Measurements from ENCODE around the gene TRUB2.
"Not testable (repeated sequence)": the region's sequence is repeated elsewhere in the genome, so short reads cannot be mapped to it uniquely, and the experiment has no call there.

TRUB2 gene

DNA sequence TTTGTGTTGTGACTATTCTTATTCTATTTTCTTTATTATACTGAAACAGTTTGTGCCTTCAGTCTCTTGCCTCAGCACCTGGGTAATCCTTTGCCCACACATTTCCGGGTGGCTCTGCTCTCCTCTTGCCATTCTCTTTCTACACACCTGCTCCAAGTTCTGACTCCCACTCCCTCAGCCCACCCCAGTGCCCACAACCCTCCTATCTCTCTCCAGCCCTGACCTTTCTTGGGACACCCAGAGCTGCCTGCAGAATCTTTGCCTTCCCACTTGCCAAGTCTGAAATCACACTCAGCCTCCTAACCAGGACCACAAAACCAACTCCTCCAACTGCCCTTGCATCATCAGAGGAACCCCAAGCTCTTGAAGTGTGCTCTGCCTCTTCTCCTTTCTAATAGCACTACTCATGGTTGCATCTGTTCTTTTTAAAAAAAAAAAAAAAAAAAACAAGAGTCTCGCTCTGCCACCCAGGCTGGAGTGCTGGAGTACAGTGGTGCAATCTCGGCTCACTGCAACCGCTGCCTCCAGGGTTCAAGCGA, 42.1 kb downstream of the TRUB2 start:
- no peak overlapping the region for H3K23ac ChIP-seq (ENCODE audit: low read length in 2 of 2)

GRCh38 chr9:128279088-128280073, 42.9 kb downstream of the TRUB2 start:
- not testable (repeated sequence) for H3K9me3 ChIP-seq (ENCODE audit: control insufficient read depth, low read length); H2BK15ac ChIP-seq (ENCODE audit: low read depth, poor library complexity, severe bottlenecking); H3K4me3 ChIP-seq (ENCODE audit: insufficient read depth in 1 of 2, low read depth in 1 of 2, low read length in 2 of 2); H3K14ac ChIP-seq (ENCODE audit: low read length in 2 of 2); H3K27me3 ChIP-seq (ENCODE audit: control insufficient read depth in 1 of 2, insufficient read depth in 1 of 2, low read length in 2 of 2); H4K8ac ChIP-seq (ENCODE audit: low read length); H4K91ac ChIP-seq (ENCODE audit: low read length); H2BK120ac ChIP-seq (ENCODE audit: low read depth, low read length); H2AK5ac ChIP-seq (ENCODE audit: low read length, severe bottlenecking); H3K18ac ChIP-seq (ENCODE audit: low read depth in 1 of 2, low read length in 2 of 2); H2BK5ac ChIP-seq (ENCODE audit: low read depth, low read length, poor library complexity, severe bottlenecking); H3K4me2 ChIP-seq (ENCODE audit: low read length, poor library complexity, severe bottlenecking); H3K36me3 ChIP-seq (ENCODE audit: control insufficient read depth in 1 of 2, insufficient read depth in 2 of 2, low read depth in 1 of 2, low read length in 2 of 2); H3K9ac ChIP-seq (ENCODE audit: low read length); H2AFZ ChIP-seq (ENCODE audit: low read depth, low read length); H3K23ac ChIP-seq (ENCODE audit: low read length in 2 of 2); H3K27ac ChIP-seq (ENCODE audit: low read length, poor library complexity, severe bottlenecking)
- peaks cover 11% of the 10 kb centered on the region for H3K4me1 ChIP-seq (ENCODE audit: control insufficient read depth, insufficient read depth, low read depth, low read length)
- H2BK12ac ChIP-seq (ENCODE audit: low read length in 2 of 2): peak overlapping the region in 1 of 2 experiments; percentile 51
- DNase-seq: peak; percentile 49
- H3K79me1 ChIP-seq (replicated peaks; ENCODE audit: low read length, poor library complexity, severe bottlenecking): peaks cover 22% of the 10 kb centered on the region
- 70% methylated on average over 21 of the region's 22 CpGs for WGBS
- peak overlapping the region in 1 of 2 experiments; percentile 17 for H3K4ac ChIP-seq (ENCODE audit: low read depth in 1 of 2, low read length in 2 of 2)

More for the DNA sequence above, 42.1 kb downstream of the TRUB2 start:
- Histone ChIP-seq H2AFZ (ENCODE audit: low read depth, low read length) (no peak overlapping the region), H2BK12ac (ENCODE audit: low read length in 2 of 2) (no peak overlapping the region), H3K9ac (ENCODE audit: low read length) (no peak overlapping the region), H3K4me1 (ENCODE audit: control insufficient read depth, insufficient read depth, low read depth, low read length) (peaks cover 11% of the 10 kb centered on the region), H2BK5ac (ENCODE audit: low read depth, low read length, poor library complexity, severe bottlenecking) (no peak overlapping the region), H3K79me1 (replicated peaks; ENCODE audit: low read length, poor library complexity, severe bottlenecking) (peaks cover 22% of the 10 kb centered on the region), H4K8ac (ENCODE audit: low read length) (no peak overlapping the region), H2AK5ac (ENCODE audit: low read length, severe bottlenecking) (no peak overlapping the region), H3K27me3 (ENCODE audit: control insufficient read depth in 1 of 2, insufficient read depth in 1 of 2, low read length in 2 of 2) (no peaks in the 10 kb centered on the region), H3K27ac (ENCODE audit: low read length, poor library complexity, severe bottlenecking) (no peak overlapping the region), H3K14ac (ENCODE audit: low read length in 2 of 2) (no peak overlapping the region), H2BK120ac (ENCODE audit: low read depth, low read length) (no peak overlapping the region), H4K91ac (ENCODE audit: low read length) (no peak overlapping the region), H3K18ac (ENCODE audit: low read depth in 1 of 2, low read length in 2 of 2) (no peak overlapping the region), H2BK15ac (ENCODE audit: low read depth, poor library complexity, severe bottlenecking) (no peak overlapping the region), H3K4ac (ENCODE audit: low read depth in 1 of 2, low read length in 2 of 2) (no peak overlapping the region), H3K9me3 (ENCODE audit: control insufficient read depth, low read length) (no peaks in the 10 kb centered on the region), H3K36me3 (ENCODE audit: control insufficient read depth in 1 of 2, insufficient read depth in 2 of 2, low read depth in 1 of 2, low read length in 2 of 2) (peaks cover 3 to 8% of the 10 kb centered on the region in 2 experiments), H3K4me3 (ENCODE audit: insufficient read depth in 1 of 2, low read depth in 1 of 2, low read length in 2 of 2) (no peak overlapping the region), H3K4me2 (ENCODE audit: low read length, poor library complexity, severe bottlenecking) (no peak overlapping the region)
- DNase-seq: no peak
- 100% methylated on average over 5 of the region's 5 CpGs for WGBS

- Histone ChIP-seq H4K8ac (ENCODE audit: low read length) (peak overlapping the region; percentile 4), H3K23ac (ENCODE audit: low read length in 2 of 2) (peak overlapping the region in 1 of 2 experiments; percentile 84), H3K9ac (ENCODE audit: low read length) (peak overlapping the region; percentile 97), H3K4me3 (ENCODE audit: insufficient read depth in 1 of 2, low read depth in 1 of 2, low read length in 2 of 2) (peak overlapping the region; percentile 74 to 96), H2AK5ac (ENCODE audit: low read length, severe bottlenecking) (no peak overlapping the region), H3K4me2 (ENCODE audit: low read length, poor library complexity, severe bottlenecking) (peak overlapping the region; percentile 66), H2BK15ac (ENCODE audit: low read depth, poor library complexity, severe bottlenecking) (peak overlapping the region; percentile 17), H2BK120ac (ENCODE audit: low read depth, low read length) (no peak overlapping the region), H3K14ac (ENCODE audit: low read length in 2 of 2) (peak overlapping the region in 1 of 2 experiments; percentile 94), H3K36me3 (ENCODE audit: control insufficient read depth in 1 of 2, insufficient read depth in 2 of 2, low read depth in 1 of 2, low read length in 2 of 2) (peaks cover 13 to 33% of the 10 kb centered on the region in 2 experiments), H2BK12ac (ENCODE audit: low read length in 2 of 2) (peak overlapping the region in 1 of 2 experiments; percentile 70), H3K9me3 (ENCODE audit: control insufficient read depth, low read length) (no peaks in the 10 kb centered on the region), H2BK5ac (ENCODE audit: low read depth, low read length, poor library complexity, severe bottlenecking) (peak overlapping the region; percentile 4), H4K91ac (ENCODE audit: low read length) (no peak overlapping the region), H3K4me1 (ENCODE audit: control insufficient read depth, insufficient read depth, low read depth, low read length) (peaks cover 13% of the 10 kb centered on the region), H3K18ac (ENCODE audit: low read depth in 1 of 2, low read length in 2 of 2) (peak overlapping the region in 1 of 2 experiments; percentile 87), H2AFZ (ENCODE audit: low read depth, low read length) (peak overlapping the region; percentile 81), H3K27me3 (ENCODE audit: control insufficient read depth in 1 of 2, insufficient read depth in 1 of 2, low read length in 2 of 2) (no peaks in the 10 kb centered on the region), H3K27ac (ENCODE audit: low read length, poor library complexity, severe bottlenecking) (peak overlapping the region; percentile 41), H3K4ac (ENCODE audit: low read depth in 1 of 2, low read length in 2 of 2) (peak overlapping the region in 1 of 2 experiments; percentile 76), H3K79me1 (replicated peaks; ENCODE audit: low read length, poor library complexity, severe bottlenecking) (peaks cover 26% of the 10 kb centered on the region)
- peak; percentile 68 for DNase-seq
- 9% methylated on average over 23 of the region's 23 CpGs for WGBS
Observed at GRCh38 chr9:128276574-128277270, 45.5 kb downstream of the TRUB2 start.

Measured in mesenchymal stem cell (in vitro differentiated cells and primary cell).